OCI-LY3 (cell line): ENCODE results near the gene POU4F1.

Experiments used
- H2AFZ ChIP-seq: fragments of 200-600, 300-600 bp; shearing (Covaris generic); 2 replicates; pipeline ENCODE4 v1.6.0; 2014; ENCODE audit warnings: antibody characterized with exemption, low read depth, low read length
- H3K27ac ChIP-seq: fragments of 200-600, 300-600 bp; sonication (generic); 2 replicates; pipeline ENCODE4 v1.5.1; 2014; ENCODE audit warnings: mild to moderate bottlenecking, low read length, moderate library complexity, mixed read lengths
- H3K27me3 ChIP-seq: fragments of 200-600, 300-600 bp; sonication (generic); 2 replicates; pipeline ENCODE4 v1.6.1; 2014; ENCODE audit warnings: low read depth, low read length, mixed read lengths
- H3K36me3 ChIP-seq: fragments of 200-600, 300-600 bp; sonication (generic); replicated peaks from 2 replicates; pipeline ENCODE3; 2014; ENCODE audit warnings: low read depth, low read length, mixed read lengths
- H3K4me1 ChIP-seq: fragments of 300-600, 200-600 bp; sonication (generic); 2 replicates; pipeline ENCODE4 v1.6.1; 2014; ENCODE audit warnings: low read length, mixed read lengths
- H3K4me2 ChIP-seq: fragments of 200-600, 300-600 bp; sonication (generic); 2 replicates; pipeline ENCODE4 v1.6.1; 2014; ENCODE audit warnings: low read length, mixed read lengths
- H3K4me3 ChIP-seq: fragments of 300-600, 200-600 bp; sonication (generic); 2 replicates; pipeline ENCODE4 v1.5.1; 2014; ENCODE audit warnings: antibody characterized with exemption, mild to moderate bottlenecking, low read length, moderate library complexity
- H3K79me2 ChIP-seq: fragments of 300-600, 200-600 bp; shearing (Covaris generic); 2 replicates; pipeline ENCODE4 v1.6.1; 2014; ENCODE audit warnings: mild to moderate bottlenecking, low read length, mixed read lengths
- H3K9ac ChIP-seq: fragments of 300-600, 200-600 bp; shearing (Covaris generic); 2 replicates; pipeline ENCODE4 v1.6.0; 2014; ENCODE audit warnings: mild to moderate bottlenecking, low read length, moderate library complexity
- H3K9me3 ChIP-seq: fragments of 200-600, 300-600 bp; shearing (Covaris generic); 2 replicates; pipeline ENCODE4 v1.6.1; 2014; ENCODE audit warnings: low read length, mixed read lengths; ENCODE audit not compliant: insufficient read depth
- H4K20me1 ChIP-seq: fragments of 200-600, 300-600 bp; sonication (generic); 2 replicates; pipeline ENCODE4 v1.6.1; 2016; ENCODE audit warnings: low read length, mixed read lengths; ENCODE audit not compliant: insufficient read depth
- CTCF ChIP-seq: fragments of 200-600, 300-600 bp; sonication (generic); IDR thresholded peaks from 2 replicates; pipeline ENCODE4 v1.5.1; 2014; ENCODE audit warnings: antibody characterized with exemption, low read length, low read depth
- EZH2phosphoT487 ChIP-seq: fragments of 200-600 bp; shearing (Covaris generic); IDR thresholded peaks from 2 replicates; pipeline ENCODE4 v1.6.1; 2018; ENCODE audit warnings: antibody characterized with exemption, mixed run types, low read depth

Gene POU4F1

GRCh38 chr13:78599645-78600279, 3.6 kb downstream of the POU4F1 start:
- H3K4me3 ChIP-seq: no peak overlapping the region
- no peaks in the 10 kb centered on the region for H3K36me3 ChIP-seq
- H3K27me3 ChIP-seq: no peaks in the 10 kb centered on the region
- H4K20me1 ChIP-seq: no peaks in the 10 kb centered on the region
- no peak overlapping the region for H2AFZ ChIP-seq
- peak overlapping the region; percentile 29 for H3K4me2 ChIP-seq
- no peak for TF ChIP-seq CTCF
- TF ChIP-seq EZH2phosphoT487: no peak
- no peaks in the 10 kb centered on the region for H3K9me3 ChIP-seq
- H3K79me2 ChIP-seq: no peaks in the 10 kb centered on the region
- H3K4me1 ChIP-seq: peaks cover 9% of the 10 kb centered on the region
- no peak overlapping the region for H3K27ac ChIP-seq
- no peak overlapping the region for H3K9ac ChIP-seq

- peaks cover 9% of the 10 kb centered on the region for H3K4me1 ChIP-seq
- H3K4me2 ChIP-seq: no peak overlapping the region
- H3K9ac ChIP-seq: no peak overlapping the region
- H3K79me2 ChIP-seq: no peaks in the 10 kb centered on the region
- H3K27ac ChIP-seq: no peak overlapping the region
- H3K27me3 ChIP-seq: no peaks in the 10 kb centered on the region
- no peak overlapping the region for H2AFZ ChIP-seq
- no peaks in the 10 kb centered on the region for H4K20me1 ChIP-seq
- H3K4me3 ChIP-seq: no peak overlapping the region
- TF ChIP-seq EZH2phosphoT487 (no peak), CTCF (no peak)
- no peaks in the 10 kb centered on the region for H3K9me3 ChIP-seq
- H3K36me3 ChIP-seq: no peaks in the 10 kb centered on the region
These were observed 4.2 kb downstream of the POU4F1 start for GRCh38 chr13:78598966-78599644.

- Histone ChIP-seq H4K20me1 (no peaks in the 10 kb centered on the region), H3K79me2 (no peaks in the 10 kb centered on the region), H3K27ac (no peak overlapping the region), H3K9ac (no peak overlapping the region), H3K36me3 (no peaks in the 10 kb centered on the region), H3K9me3 (no peaks in the 10 kb centered on the region), H3K27me3 (0 out of 2 replicates have a peak, but pooled peaks cover 3% of the 10 kb centered on the region), H3K4me2 (no peak overlapping the region), H3K4me1 (peaks cover 9% of the 10 kb centered on the region), H3K4me3 (no peak overlapping the region), H2AFZ (no peak overlapping the region)
- TF ChIP-seq CTCF (peak; percentile 19; the same call in 1 of the 2 replicates), EZH2phosphoT487 (no peak)
These were observed 5.1 kb downstream of the POU4F1 start for GRCh38 chr13:78598116-78598781.

GRCh38 chr13:78597602-78597932, 5.8 kb downstream of the POU4F1 start:
- H3K36me3 ChIP-seq: no peaks in the 10 kb centered on the region
- H4K20me1 ChIP-seq: no peaks in the 10 kb centered on the region
- H3K79me2 ChIP-seq: no peaks in the 10 kb centered on the region
- no peak overlapping the region for H3K4me3 ChIP-seq
- TF ChIP-seq CTCF (no peak), EZH2phosphoT487 (no peak)
- H3K4me2 ChIP-seq: no peak overlapping the region
- no peaks in the 10 kb centered on the region for H3K9me3 ChIP-seq
- no peak overlapping the region for H3K27ac ChIP-seq
- no peak overlapping the region for H3K9ac ChIP-seq
- peaks cover 5% of the 10 kb centered on the region; the same call in 1 of the 2 replicates for H3K27me3 ChIP-seq
- peaks cover 9% of the 10 kb centered on the region for H3K4me1 ChIP-seq
- H2AFZ ChIP-seq: no peak overlapping the region
